Gastroesophageal sphincter (tissue), 3 donors: ENCODE data around the gene ZBTB40.

Experiments used
- CTCF ChIP-seq, 4 experiments: fragments of 200-600 bp in 2 of 4; fragments of 450-650 bp in 2 of 4; sonication (generic) in 1 of 4; IDR thresholded peaks; one replicate each; pipeline ENCODE4 v1.5.1; 2017 to 2019; ENCODE audit warnings: antibody characterized with exemption in 4 of 4, mild to moderate bottlenecking in 2 of 4, moderate library complexity in 2 of 4
- POLR2A ChIP-seq, 2 donors: fragments of 450-650 bp; IDR thresholded peaks; one replicate each; pipeline ENCODE4 v1.6.1; 2017; ENCODE audit warnings: antibody characterized with exemption in 2 of 2, mild to moderate bottlenecking in 2 of 2, moderate library complexity in 1 of 2

GRCh38 chr1:22415489-22415888, 36.2 kb upstream of the ZBTB40 start:
- TF ChIP-seq CTCF (IDR thresholded peaks at IDR 0.05) (no peak), POLR2A (IDR thresholded peaks at IDR 0.05) (no peak)
